Neural progenitor cell (in vitro differentiated cells): Measurements from ENCODE around the gene FKBP5. TPM values are rescaled to one million over a fixed set of nuclear protein-coding genes. Genes with fewer than 3 reads are reported as not detected.
A peak's percentile ranks its signal among the peaks of the same experiment; 100 is the strongest.

ENCODE experiments used
- DNase-seq: peaks from one replicate; pipeline ENCODE4 v3.0.0-alpha.2; 2016; ENCODE audit warnings: low spot score
- H2AFZ ChIP-seq: fragments of 200-600 bp; sonication (generic); replicated peaks from 2 replicates; pipeline ENCODE4 v1.6.1; 2016; ENCODE audit warnings: antibody characterized with exemption
- H3F3A ChIP-seq: fragments of 200-600 bp; sonication (generic); 2 replicates; pipeline ENCODE4 v1.6.1; 2016; ENCODE audit warnings: antibody characterized with exemption, low read depth
- H3K27ac ChIP-seq: fragments of 200-600 bp; sonication (generic); 2 replicates; pipeline ENCODE4 v1.5.1; 2016; ENCODE audit warnings: mild to moderate bottlenecking
- H3K27me3 ChIP-seq: fragments of 200-600 bp; sonication (generic); 2 replicates; pipeline ENCODE4 v1.6.1; 2016; ENCODE audit warnings: mild to moderate bottlenecking, moderate library complexity
- H3K36me3 ChIP-seq: fragments of 200-600 bp; sonication (generic); 2 replicates; pipeline ENCODE4 v1.5.1; 2016
- H3K4me1 ChIP-seq: fragments of 200-600 bp; sonication (generic); 2 replicates; pipeline ENCODE4 v1.6.1; 2016; ENCODE audit warnings: mixed run types
- H3K4me2 ChIP-seq: fragments of 200-600 bp; sonication (generic); 2 replicates; pipeline ENCODE4 v1.6.1; 2016
- H3K4me3 ChIP-seq: fragments of 200-600 bp; sonication (generic); 2 replicates; pipeline ENCODE4 v1.5.1; 2016
- H3K79me2 ChIP-seq: fragments of 200-600 bp; sonication (generic); 2 replicates; pipeline ENCODE4 v1.6.1; 2016; ENCODE audit warnings: low read depth
- H3K9ac ChIP-seq: fragments of 200-600 bp; sonication (generic); 2 replicates; pipeline ENCODE4 v1.6.1; 2016
- H3K9me3 ChIP-seq: fragments of 200-600 bp; sonication (generic); 2 replicates; pipeline ENCODE4 v1.5.1; 2016; ENCODE audit warnings: low read depth
- H4K20me1 ChIP-seq: fragments of 200-600 bp; sonication (generic); 2 replicates; pipeline ENCODE4 v1.6.1; 2016; ENCODE audit warnings: low read depth
- H3K27ac Mint-ChIP-seq: 3 replicates; pipeline ENCODE4 v1.8.0; 2021; ENCODE audit warnings: mixed read lengths
- H3K27me3 Mint-ChIP-seq: 2 replicates; pipeline ENCODE4 v1.8.0; 2022; ENCODE audit warnings: low read depth, mild to moderate bottlenecking, inconsistent platforms, moderate library complexity, mixed read lengths; ENCODE audit not compliant: insufficient read depth
- H3K36me3 Mint-ChIP-seq: 3 replicates; pipeline ENCODE4 v1.8.0; 2021; ENCODE audit warnings: mixed read lengths
- H3K4me1 Mint-ChIP-seq: 3 replicates; pipeline ENCODE4 v1.8.0; 2021; ENCODE audit warnings: mixed read lengths
- H3K4me3 Mint-ChIP-seq: 3 replicates; pipeline ENCODE4 v1.8.0; 2021; ENCODE audit warnings: mild to moderate bottlenecking, moderate library complexity, mixed read lengths
- H3K9me3 Mint-ChIP-seq: 3 replicates; pipeline ENCODE4 v1.8.0; 2020; ENCODE audit warnings: mixed read lengths
- EZH2 ChIP-seq: fragments of 200-600 bp; sonication (generic); IDR thresholded peaks from 2 replicates; pipeline ENCODE4 v1.6.1; 2017; ENCODE audit warnings: antibody characterized with exemption, mild to moderate bottlenecking, moderate library complexity
- EZH2phosphoT487 ChIP-seq: fragments of 200-600 bp; sonication (generic); IDR thresholded peaks from 2 replicates; pipeline ENCODE4 v1.6.1; 2017; ENCODE audit warnings: antibody characterized with exemption
- total RNA-seq: library from RNA; depleted of rRNA; stranded (reverse); fragments of >200 nt; gene quantifications from 2 replicates; pipeline ENCODE4 v1.2.3, GENCODE V29; 2015; ENCODE audit warnings: low replicate concordance
- TF ChIP-seq, protein P1 (sequence below): fragments of 200-600 bp; sonication (generic); IDR thresholded peaks from 2 replicates; pipeline ENCODE4 v1.5.1; 2017; ENCODE audit warnings: antibody characterized with exemption, mild to moderate bottlenecking

The FKBP5 gene
- 19.8 and 20.9 TPM in 2 replicates for total RNA-seq

DNA sequence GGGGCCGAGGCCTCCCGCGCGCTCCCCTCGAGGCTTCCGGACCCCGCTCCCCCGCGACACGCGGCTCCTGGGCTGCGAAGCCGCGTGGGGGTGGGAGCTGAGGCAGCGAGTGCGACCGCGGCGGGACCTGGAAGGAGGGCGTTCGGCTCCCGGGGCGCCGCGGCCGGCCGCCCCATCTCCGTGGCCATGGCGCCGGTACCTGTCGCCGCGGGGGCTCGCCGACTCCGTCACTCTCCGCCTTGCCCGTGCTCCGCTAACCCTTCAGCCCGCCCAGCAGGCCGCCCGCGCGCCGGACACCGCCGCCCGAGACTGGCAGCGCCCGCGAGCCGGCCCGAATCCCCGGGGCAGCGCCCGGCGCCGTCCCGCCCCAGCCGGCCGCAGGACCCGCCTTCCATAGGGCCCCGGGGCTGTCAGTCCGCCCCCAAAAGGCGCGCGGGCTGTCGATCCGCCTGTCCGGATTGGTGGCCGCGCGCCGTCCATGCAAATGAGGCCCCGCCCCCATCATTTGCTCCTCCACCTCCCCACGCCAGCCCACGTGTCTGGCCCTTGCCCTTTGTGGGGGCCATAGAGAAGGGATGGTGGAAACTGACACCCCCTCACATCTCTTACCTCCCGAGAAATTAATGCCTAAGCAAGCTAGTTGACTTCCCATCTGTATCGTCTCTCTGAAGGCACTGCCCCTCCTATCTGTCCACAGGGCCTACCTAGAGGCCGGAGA is at the start of gene FKBP5:
TSS of gene FKBP5 (minus strand) at position 311 of the 718 bp plus-strand sequence. CDS start 46,091 bp downstream, outside the sequence.
- no peak for TF ChIP-seq EZH2phosphoT487
- TF ChIP-seq, protein P1, sequence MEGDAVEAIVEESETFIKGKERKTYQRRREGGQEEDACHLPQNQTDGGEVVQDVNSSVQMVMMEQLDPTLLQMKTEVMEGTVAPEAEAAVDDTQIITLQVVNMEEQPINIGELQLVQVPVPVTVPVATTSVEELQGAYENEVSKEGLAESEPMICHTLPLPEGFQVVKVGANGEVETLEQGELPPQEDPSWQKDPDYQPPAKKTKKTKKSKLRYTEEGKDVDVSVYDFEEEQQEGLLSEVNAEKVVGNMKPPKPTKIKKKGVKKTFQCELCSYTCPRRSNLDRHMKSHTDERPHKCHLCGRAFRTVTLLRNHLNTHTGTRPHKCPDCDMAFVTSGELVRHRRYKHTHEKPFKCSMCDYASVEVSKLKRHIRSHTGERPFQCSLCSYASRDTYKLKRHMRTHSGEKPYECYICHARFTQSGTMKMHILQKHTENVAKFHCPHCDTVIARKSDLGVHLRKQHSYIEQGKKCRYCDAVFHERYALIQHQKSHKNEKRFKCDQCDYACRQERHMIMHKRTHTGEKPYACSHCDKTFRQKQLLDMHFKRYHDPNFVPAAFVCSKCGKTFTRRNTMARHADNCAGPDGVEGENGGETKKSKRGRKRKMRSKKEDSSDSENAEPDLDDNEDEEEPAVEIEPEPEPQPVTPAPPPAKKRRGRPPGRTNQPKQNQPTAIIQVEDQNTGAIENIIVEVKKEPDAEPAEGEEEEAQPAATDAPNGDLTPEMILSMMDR = no peak
- Histone ChIP-seq H3K27me3 (peaks cover 11% of the 10 kb centered on the region), H3K4me1 (peaks cover 11% of the 10 kb centered on the region), H3K36me3 (no peaks in the 10 kb centered on the region), H3K4me3 (peak within 1 kb of the TSS; percentile 90), H3K9ac (peak within 1 kb of the TSS; percentile 36), H2AFZ (peak within 1 kb of the TSS; percentile 82), H3K27ac (peak within 1 kb of the TSS; percentile 68), H3K79me2 (peaks cover 44% of the 10 kb centered on the region), H3F3A (peaks cover 10% of the 10 kb centered on the region), H3K4me2 (peak within 1 kb of the TSS; percentile 82), H3K9me3 (no peaks in the 10 kb centered on the region), H4K20me1 (peaks cover 17% of the 10 kb centered on the region)
- Mint-ChIP-seq H3K9me3 (no peaks in the 10 kb centered on the region), H3K4me3 (peak within 1 kb of the TSS; percentile 99), H3K36me3 (no peaks in the 10 kb centered on the region), H3K4me1 (peaks cover 16% of the 10 kb centered on the region), H3K27ac (peak within 1 kb of the TSS; percentile 90), H3K27me3 (no peaks in the 10 kb centered on the region)
- DNase-seq = peak; percentile 97

DNA sequence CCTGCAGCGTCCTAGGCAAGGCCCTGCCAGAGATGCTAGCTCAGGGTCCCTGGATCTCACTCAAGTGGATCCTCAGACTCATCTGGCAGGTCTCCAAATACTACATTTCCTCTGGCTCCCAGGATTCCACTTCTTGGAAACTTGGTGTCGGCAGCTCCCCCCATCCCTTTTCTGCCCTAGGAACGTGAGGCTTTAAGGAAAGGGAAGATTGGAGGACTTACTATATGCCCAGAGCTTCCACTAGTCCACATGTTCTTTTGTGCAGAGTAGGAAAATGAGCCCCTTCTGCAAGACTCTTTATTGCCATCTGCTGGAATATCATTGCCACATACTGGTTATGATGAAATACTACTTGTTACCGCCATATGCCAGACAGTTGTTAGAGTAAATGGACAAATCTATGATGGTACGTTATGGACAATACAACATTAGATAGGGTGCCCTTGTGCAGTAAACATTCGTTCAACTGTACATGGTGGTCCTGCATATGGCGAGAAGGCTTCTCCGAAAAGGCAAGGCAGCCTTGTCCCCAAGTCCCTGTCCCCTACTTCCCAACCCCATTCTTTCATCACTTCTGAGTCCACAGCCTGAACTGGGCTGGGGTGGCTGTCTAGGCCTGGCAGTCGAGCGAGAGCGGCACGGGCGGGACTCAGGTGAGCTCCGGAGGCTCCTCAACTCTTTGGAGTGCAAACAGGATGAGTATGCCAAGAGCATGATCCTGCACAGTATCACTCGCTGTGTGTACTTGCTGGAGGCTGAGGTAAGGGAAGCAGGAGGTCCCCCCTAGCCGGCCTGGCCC is 48.9 kb upstream of the FKBP5 start:
- Histone ChIP-seq H2AFZ (peak overlapping the region; percentile 26), H3K9me3 (no peaks in the 10 kb centered on the region), H3K4me2 (no peak overlapping the region), H3K4me1 (peaks cover 43% of the 10 kb centered on the region), H3K27ac (peak overlapping the region; percentile 90), H4K20me1 (no peaks in the 10 kb centered on the region), H3K4me3 (no peak overlapping the region), H3K27me3 (no peaks in the 10 kb centered on the region), H3K79me2 (no peaks in the 10 kb centered on the region), H3K9ac (no peak overlapping the region), H3K36me3 (no peaks in the 10 kb centered on the region), H3F3A (peaks cover 59% of the 10 kb centered on the region)
- H3K27ac Mint-ChIP-seq = peak overlapping the region; percentile 86
- H3K4me1 Mint-ChIP-seq = peaks cover 70% of the 10 kb centered on the region
- DNase-seq = no peak
- no peak overlapping the region for H3K4me3 Mint-ChIP-seq
- H3K36me3 Mint-ChIP-seq = no peaks in the 10 kb centered on the region
- H3K9me3 Mint-ChIP-seq = no peaks in the 10 kb centered on the region
- peaks cover 8% of the 10 kb centered on the region for H3K27me3 Mint-ChIP-seq
- TF ChIP-seq, protein P1 = peak; percentile 62
- TF ChIP-seq EZH2 (no peak), EZH2phosphoT487 (no peak)

DNA sequence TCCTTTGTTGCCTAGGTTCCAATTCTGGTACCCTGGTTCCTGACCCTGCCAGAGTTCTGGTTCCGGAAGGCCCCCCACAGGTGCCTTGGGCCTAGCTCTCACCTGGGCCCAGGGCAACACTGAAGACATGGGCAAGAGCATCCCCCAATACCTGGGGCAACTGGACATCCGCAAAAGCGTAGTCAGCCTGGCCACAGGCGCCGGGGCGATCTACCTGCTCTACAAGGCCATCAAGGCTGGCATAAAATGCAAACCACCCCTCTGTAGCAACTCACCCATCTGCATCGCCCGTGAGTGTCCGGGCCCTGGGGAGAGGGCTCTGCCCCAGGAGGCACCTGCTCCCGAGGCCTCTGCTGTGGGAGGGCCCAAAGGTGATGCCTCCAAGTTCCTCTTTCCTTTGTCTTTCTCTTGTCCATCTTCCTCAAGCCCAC is 48.3 kb upstream of the FKBP5 start, which contains the start of gene ARMC12:
TSS of gene ARMC12 (plus strand) at position 51 of the 431 bp plus-strand sequence. CDS start at position 128, 77 bp downstream.
- H3K4me3 Mint-ChIP-seq = no peak within 1 kb of the TSS
- peaks cover 8% of the 10 kb centered on the region for H3K27me3 Mint-ChIP-seq
- H3K27me3 ChIP-seq = no peaks in the 10 kb centered on the region
- no peak for DNase-seq
- peaks cover 73% of the 10 kb centered on the region for H3K4me1 Mint-ChIP-seq
- H3K9me3 Mint-ChIP-seq = no peaks in the 10 kb centered on the region
- no peaks in the 10 kb centered on the region for H4K20me1 ChIP-seq
- peak within 1 kb of the TSS; percentile 90 for H3K27ac ChIP-seq
- H3K4me1 ChIP-seq = peaks cover 45% of the 10 kb centered on the region
- H3K27ac Mint-ChIP-seq = peak within 1 kb of the TSS; percentile 86
- no peaks in the 10 kb centered on the region for H3K9me3 ChIP-seq
- H3K79me2 ChIP-seq = no peaks in the 10 kb centered on the region
- no peak within 1 kb of the TSS for H3K4me2 ChIP-seq
- H3K9ac ChIP-seq = no peak within 1 kb of the TSS
- no peaks in the 10 kb centered on the region for H3K36me3 Mint-ChIP-seq
- H3K36me3 ChIP-seq = no peaks in the 10 kb centered on the region
- peaks cover 65% of the 10 kb centered on the region for H3F3A ChIP-seq
- peak within 1 kb of the TSS; percentile 26 for H2AFZ ChIP-seq
- no peak within 1 kb of the TSS for H3K4me3 ChIP-seq
- no peak for TF ChIP-seq EZH2phosphoT487
- TF ChIP-seq, protein P1 = no peak
- no peak for TF ChIP-seq EZH2
